Loucy (cell line): ENCODE data around the gene ALDH3A1.

ENCODE experiments used
- H2AFZ ChIP-seq: fragments of 200-600 bp; sonication (generic); 2 replicates; pipeline ENCODE4 v1.6.0; 2016; ENCODE audit warnings: antibody characterized with exemption, mild to moderate bottlenecking, low read length, moderate library complexity
- H3F3A ChIP-seq: fragments of 200-600 bp; 2 replicates; pipeline ENCODE4 v1.6.0; 2016; ENCODE audit warnings: antibody characterized with exemption, low read depth, mild to moderate bottlenecking
- H3K27me3 ChIP-seq: fragments of 200-600 bp; sonication (generic); 2 replicates; pipeline ENCODE4 v1.6.1; 2014; ENCODE audit warnings: low read length, mild to moderate bottlenecking; ENCODE audit not compliant: insufficient read depth, poor library complexity, severe bottlenecking
- H3K36me3 ChIP-seq: fragments of 200-600 bp; sonication (generic); 2 replicates; pipeline ENCODE4 v1.6.1; 2016; ENCODE audit warnings: low read length; ENCODE audit not compliant: insufficient read depth
- H3K4me1 ChIP-seq: fragments of 200-600 bp; sonication (generic); 2 replicates; pipeline ENCODE4 v1.5.1; 2014; ENCODE audit warnings: low read length, mild to moderate bottlenecking; ENCODE audit not compliant: insufficient read depth, poor library complexity, severe bottlenecking
- H3K4me2 ChIP-seq: fragments of 200-600 bp; sonication (generic); 2 replicates; pipeline ENCODE4 v1.6.0; 2014; ENCODE audit warnings: antibody characterized with exemption, low read length, low read depth, mild to moderate bottlenecking; ENCODE audit not compliant: poor library complexity, severe bottlenecking
- H3K4me3 ChIP-seq: fragments of 200-600 bp; sonication (generic); 2 replicates; pipeline ENCODE4 v1.5.1; 2014; ENCODE audit warnings: low read length, mild to moderate bottlenecking, mixed read lengths; ENCODE audit not compliant: poor library complexity, severe bottlenecking
- H3K79me2 ChIP-seq: fragments of 200-600 bp; sonication (generic); 2 replicates; pipeline ENCODE4 v1.6.1; 2014; ENCODE audit warnings: low read length; ENCODE audit not compliant: insufficient read depth
- H3K9ac ChIP-seq: fragments of 200-600 bp; sonication (generic); 2 replicates; pipeline ENCODE4 v1.6.0; 2014; ENCODE audit warnings: mild to moderate bottlenecking, low read depth, low read length, moderate library complexity; ENCODE audit not compliant: poor library complexity, severe bottlenecking
- H3K9me2 ChIP-seq: fragments of 200-600 bp; sonication (generic); replicated peaks from 2 replicates; pipeline ENCODE4 v1.6.1; 2016; ENCODE audit warnings: low read depth, low read length, mixed read lengths
- H3K9me3 ChIP-seq: fragments of 200-600 bp; sonication (generic); 2 replicates; pipeline ENCODE4 v1.6.1; 2014; ENCODE audit warnings: mild to moderate bottlenecking, antibody characterized with exemption, low read length, low read depth; ENCODE audit not compliant: insufficient read depth
- H4K20me1 ChIP-seq: fragments of 200-600 bp; sonication (generic); 2 replicates; pipeline ENCODE4 v1.6.0; 2014; ENCODE audit warnings: antibody characterized with exemption, low read length, mild to moderate bottlenecking; ENCODE audit not compliant: insufficient read depth, poor library complexity, severe bottlenecking
- CTCF ChIP-seq: fragments of 200-600 bp; sonication (generic); conservative IDR thresholded peaks from 2 replicates; pipeline ENCODE4 v1.5.1; 2014; ENCODE audit warnings: mild to moderate bottlenecking, antibody characterized with exemption, low read length
- EZH2phosphoT487 ChIP-seq: fragments of 200-600 bp; IDR thresholded peaks from 2 replicates; pipeline ENCODE4 v1.6.1; 2018; ENCODE audit warnings: antibody characterized with exemption, mild to moderate bottlenecking, moderate library complexity, borderline replicate concordance

ALDH3A1 gene

GRCh38 chr17:19780846-19781245, 32.7 kb upstream of the ALDH3A1 start:
- H4K20me1 ChIP-seq: no peaks in the 10 kb centered on the region
- no peaks in the 10 kb centered on the region for H3K9me3 ChIP-seq
- no peaks in the 10 kb centered on the region for H3K36me3 ChIP-seq
- TF ChIP-seq EZH2phosphoT487 (no peak), CTCF (no peak)
- no peak overlapping the region for H2AFZ ChIP-seq
- H3F3A ChIP-seq: no peaks in the 10 kb centered on the region
- no peak overlapping the region for H3K4me2 ChIP-seq
- H3K9ac ChIP-seq: no peak overlapping the region
- no peaks in the 10 kb centered on the region for H3K4me1 ChIP-seq
- no peak overlapping the region for H3K4me3 ChIP-seq
- no peaks in the 10 kb centered on the region for H3K79me2 ChIP-seq
- H3K27me3 ChIP-seq: no peaks in the 10 kb centered on the region
- H3K9me2 ChIP-seq: no peaks in the 10 kb centered on the region

GRCh38 chr17:19773534-19773933, 25.4 kb upstream of the ALDH3A1 start:
- no peaks in the 10 kb centered on the region for H3F3A ChIP-seq

GRCh38 chr17:19771971-19772630, 24.0 kb upstream of the ALDH3A1 start:
- H3K36me3 ChIP-seq: no peaks in the 10 kb centered on the region
- no peaks in the 10 kb centered on the region for H3F3A ChIP-seq
- H3K4me1 ChIP-seq: no peaks in the 10 kb centered on the region
- H3K4me3 ChIP-seq: no peak overlapping the region
- no peak overlapping the region for H3K9ac ChIP-seq
- no peaks in the 10 kb centered on the region for H3K9me2 ChIP-seq
- no peaks in the 10 kb centered on the region for H3K9me3 ChIP-seq
- no peaks in the 10 kb centered on the region for H3K27me3 ChIP-seq
- H4K20me1 ChIP-seq: no peaks in the 10 kb centered on the region
- TF ChIP-seq CTCF (no peak), EZH2phosphoT487 (no peak)
- H3K79me2 ChIP-seq: no peaks in the 10 kb centered on the region
- no peak overlapping the region for H2AFZ ChIP-seq
- no peak overlapping the region for H3K4me2 ChIP-seq

More at GRCh38 chr17:19773534-19773933, 25.4 kb upstream of the ALDH3A1 start:
- H3K79me2 ChIP-seq: no peaks in the 10 kb centered on the region
- H3K36me3 ChIP-seq: no peaks in the 10 kb centered on the region
- TF ChIP-seq CTCF (no peak), EZH2phosphoT487 (no peak)
- no peaks in the 10 kb centered on the region for H3K4me1 ChIP-seq
- H2AFZ ChIP-seq: no peak overlapping the region
- no peak overlapping the region for H3K4me3 ChIP-seq
- H3K4me2 ChIP-seq: no peak overlapping the region
- H4K20me1 ChIP-seq: no peaks in the 10 kb centered on the region
- no peaks in the 10 kb centered on the region for H3K9me3 ChIP-seq
- H3K27me3 ChIP-seq: no peaks in the 10 kb centered on the region
- no peaks in the 10 kb centered on the region for H3K9me2 ChIP-seq
- H3K9ac ChIP-seq: no peak overlapping the region
